Mononuclear cell (primary cell): Measurements from ENCODE around the gene FGD6. TPM values are rescaled to one million over a fixed set of nuclear protein-coding genes. Genes with fewer than 3 reads are reported as not detected.
"Not testable (repeated sequence)": the region's sequence is repeated elsewhere in the genome, so short reads cannot be mapped to it uniquely, and the experiment has no call there.

Experiments
- H3K27me3 ChIP-seq: 2 replicates; pipeline ENCODE4 v1.6.0; 2011; ENCODE audit warnings: low read length, control low read depth; ENCODE audit not compliant: insufficient read depth
- H3K4me1 ChIP-seq: 2 replicates; pipeline ENCODE4 v1.5.1; 2011; ENCODE audit warnings: mild to moderate bottlenecking, low read length, control low read depth; ENCODE audit not compliant: insufficient read depth
- H3K4me3 ChIP-seq: 2 replicates; pipeline ENCODE4 v1.5.1; 2011; ENCODE audit warnings: mild to moderate bottlenecking, low read length, moderate library complexity
- H3K9me3 ChIP-seq: 2 replicates; pipeline ENCODE4 v1.5.1; 2011; ENCODE audit warnings: low read depth, mild to moderate bottlenecking, control low read depth, low read length
- total RNA-seq: library from RNA; depleted of rRNA; stranded (reverse); fragments of >200 nt; gene quantifications from one replicate; pipeline ENCODE4 v1.2.3, GENCODE V29; 2012

Gene FGD6
- total RNA-seq, 1 donor: 5.2 TPM

DNA sequence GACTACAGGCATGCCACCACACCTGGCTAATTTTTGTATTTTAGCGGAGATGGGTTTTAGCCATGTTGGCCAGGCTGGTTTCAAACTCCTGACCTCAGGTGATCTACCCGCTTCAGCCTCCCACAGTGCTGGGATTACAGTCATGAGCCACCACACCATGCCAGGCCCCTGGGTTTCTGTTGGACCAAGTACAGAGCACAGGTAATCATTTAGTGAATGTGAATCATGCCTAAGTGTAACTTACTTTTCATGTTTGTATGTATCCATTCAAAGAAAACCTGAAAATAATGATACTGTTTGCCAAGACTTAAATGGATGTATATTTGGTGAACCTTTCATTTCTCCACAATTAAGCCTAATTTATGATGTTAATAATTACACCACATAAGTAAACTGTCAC, 65.9 kb downstream of the FGD6 start:
- H3K27me3 ChIP-seq: no peaks in the 10 kb centered on the region
- no peaks in the 10 kb centered on the region for H3K4me1 ChIP-seq
- H3K9me3 ChIP-seq: no peaks in the 10 kb centered on the region
- no peak overlapping the region for H3K4me3 ChIP-seq

DNA sequence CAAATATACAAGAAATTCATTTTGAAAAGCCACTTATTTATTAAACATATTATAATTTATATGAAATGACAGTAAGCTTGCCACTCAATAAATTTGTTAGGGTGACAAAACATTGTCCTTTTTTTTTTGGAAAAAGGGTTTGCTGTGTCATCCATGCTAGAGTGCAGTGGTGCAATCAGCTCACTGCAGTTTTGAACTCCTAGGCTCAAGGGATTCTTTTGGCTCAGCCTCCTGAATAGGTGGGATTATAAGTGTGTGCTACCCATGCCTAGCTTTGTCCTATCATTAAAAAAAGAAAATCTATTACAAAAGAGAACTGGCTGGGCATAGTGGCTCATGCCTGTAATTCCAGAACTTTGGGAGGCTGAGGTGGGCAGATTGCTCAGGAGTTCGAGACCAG, 66.8 kb downstream of the FGD6 start:
- H3K4me1 ChIP-seq: no peaks in the 10 kb centered on the region
- H3K27me3 ChIP-seq: no peaks in the 10 kb centered on the region
- H3K4me3 ChIP-seq: no peak overlapping the region
- no peaks in the 10 kb centered on the region for H3K9me3 ChIP-seq

DNA sequence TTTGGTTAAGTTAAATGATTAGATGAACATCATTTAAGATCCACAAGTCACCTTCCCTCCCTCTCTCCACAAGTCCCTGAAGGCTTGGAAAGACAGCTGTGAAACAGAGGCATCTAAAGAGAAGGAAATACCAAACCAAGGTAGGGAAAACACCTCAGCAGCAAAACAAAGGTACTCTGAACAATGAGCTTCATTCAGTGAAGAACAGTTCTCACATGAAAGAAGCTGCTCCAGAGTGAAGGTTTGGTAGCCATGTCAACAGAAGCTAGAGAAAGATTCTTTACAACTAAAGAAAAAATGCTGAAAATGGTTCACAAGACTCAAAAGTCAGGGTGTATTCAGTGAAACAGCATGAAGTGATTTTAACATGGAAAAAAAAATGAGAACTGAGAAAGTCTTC, 69.4 kb downstream of the FGD6 start:
- H3K4me1 ChIP-seq: no peaks in the 10 kb centered on the region
- no peak overlapping the region for H3K4me3 ChIP-seq
- no peaks in the 10 kb centered on the region for H3K27me3 ChIP-seq
- H3K9me3 ChIP-seq: no peaks in the 10 kb centered on the region

DNA sequence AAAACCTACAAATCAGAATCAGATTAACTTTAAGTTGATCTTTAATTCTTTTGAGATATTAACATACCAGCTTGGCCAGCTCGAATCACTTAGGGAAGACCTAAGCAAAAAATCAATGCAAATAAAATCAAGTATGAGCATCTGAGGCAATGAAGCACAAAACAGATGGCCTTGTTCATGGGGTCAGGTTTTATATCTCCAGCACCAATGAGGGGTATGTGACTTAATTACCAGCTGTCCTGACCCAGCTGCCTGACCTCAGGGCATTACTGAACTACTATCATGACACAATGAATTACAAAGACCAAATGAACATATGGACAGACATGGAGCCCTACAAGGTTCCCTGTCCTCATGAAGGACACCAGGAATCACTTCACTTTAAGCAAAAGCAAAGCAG, 70.5 kb downstream of the FGD6 start:
- no peak overlapping the region for H3K4me3 ChIP-seq
- H3K9me3 ChIP-seq: no peaks in the 10 kb centered on the region
- H3K27me3 ChIP-seq: no peaks in the 10 kb centered on the region
- H3K4me1 ChIP-seq: no peaks in the 10 kb centered on the region

DNA sequence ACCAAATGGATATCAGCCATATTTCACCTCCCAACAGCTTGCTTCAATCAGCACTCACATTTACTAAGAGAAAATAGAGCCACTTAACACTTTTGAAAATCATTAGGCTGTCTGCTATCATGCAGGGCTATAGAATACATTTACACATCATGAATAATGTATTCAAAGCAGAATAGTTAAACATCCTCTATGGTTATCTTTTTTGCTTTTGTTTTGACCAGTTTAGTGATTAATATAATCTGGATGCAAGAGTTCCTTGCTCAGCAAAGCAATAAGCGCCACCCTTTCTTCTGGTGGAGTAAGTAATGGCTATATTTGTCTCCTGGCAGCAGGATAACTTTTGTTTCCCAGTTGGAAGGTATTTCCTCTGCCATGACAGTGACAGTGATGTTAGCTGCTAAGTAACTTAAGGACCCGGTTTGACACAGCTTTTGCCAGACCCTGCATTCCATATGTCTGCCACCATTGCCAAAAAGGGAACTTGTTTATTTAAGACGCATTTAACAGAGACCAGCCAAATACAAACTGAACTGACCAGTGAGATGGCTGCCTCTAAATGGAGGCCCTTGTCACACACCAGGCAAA, 73.6 kb downstream of the FGD6 start:
- Histone ChIP-seq H3K9me3 (no peaks in the 10 kb centered on the region), H3K27me3 (no peaks in the 10 kb centered on the region), H3K4me1 (no peaks in the 10 kb centered on the region), H3K4me3 (no peak overlapping the region)

DNA sequence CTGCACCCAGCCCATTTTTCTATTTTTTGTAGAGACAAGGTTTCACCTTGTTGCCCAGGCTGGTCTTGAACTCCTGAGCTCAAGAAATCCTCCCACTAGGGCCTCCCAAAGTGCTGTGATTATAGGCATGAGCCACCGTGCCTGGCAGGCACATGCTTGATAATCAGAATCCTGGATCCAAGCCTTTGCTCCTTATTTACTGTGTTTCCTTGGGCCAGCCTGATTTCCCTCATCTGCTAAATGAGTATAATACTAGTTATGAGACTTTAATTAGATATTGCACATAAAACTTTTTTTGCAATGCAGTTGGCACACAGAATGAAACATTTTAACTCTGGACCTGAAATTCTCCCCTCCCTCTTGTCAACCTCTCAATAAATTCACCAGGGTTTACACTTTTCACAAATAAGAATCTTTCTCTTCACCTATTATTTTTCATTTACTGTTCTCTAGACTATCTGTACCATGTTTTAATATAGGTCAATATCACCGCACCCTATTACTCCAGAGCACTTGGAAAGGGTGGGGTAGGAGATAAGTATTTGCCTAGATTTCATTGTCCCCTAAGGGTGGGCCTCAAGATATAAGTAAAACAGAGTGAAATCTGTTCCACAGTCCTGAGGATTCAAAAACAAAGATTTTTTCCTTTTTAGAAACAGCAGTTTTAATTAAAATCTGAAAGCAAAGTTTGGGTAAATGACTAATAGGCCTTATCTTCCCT, 74.7 kb downstream of the FGD6 start:
- H3K4me1 ChIP-seq: no peaks in the 10 kb centered on the region

DNA sequence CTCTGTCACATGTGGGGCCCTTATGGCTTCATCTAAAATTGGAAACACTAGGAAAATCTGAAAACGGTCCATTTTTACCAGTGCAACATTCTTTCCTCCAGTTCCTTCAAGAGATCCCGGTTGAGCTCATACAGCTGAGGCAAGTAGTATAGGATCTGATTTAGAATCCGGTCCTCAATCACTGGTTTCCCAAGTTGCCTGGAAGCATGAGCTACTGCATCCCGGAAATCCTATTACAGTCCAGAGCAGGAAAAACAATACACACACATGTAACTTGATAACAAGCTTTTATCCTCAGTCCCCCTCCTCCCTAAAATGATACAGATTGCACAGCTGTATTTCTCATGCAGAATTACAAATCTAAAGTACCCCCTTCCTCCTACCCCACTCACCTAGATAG, 76.0 kb downstream of the FGD6 start:
- Histone ChIP-seq H3K4me3 (no peak overlapping the region), H3K27me3 (no peaks in the 10 kb centered on the region)

More for the DNA sequence above, 74.7 kb downstream of the FGD6 start:
- Histone ChIP-seq H3K4me3 (no peak overlapping the region), H3K9me3 (no peaks in the 10 kb centered on the region), H3K27me3 (no peaks in the 10 kb centered on the region)

DNA sequence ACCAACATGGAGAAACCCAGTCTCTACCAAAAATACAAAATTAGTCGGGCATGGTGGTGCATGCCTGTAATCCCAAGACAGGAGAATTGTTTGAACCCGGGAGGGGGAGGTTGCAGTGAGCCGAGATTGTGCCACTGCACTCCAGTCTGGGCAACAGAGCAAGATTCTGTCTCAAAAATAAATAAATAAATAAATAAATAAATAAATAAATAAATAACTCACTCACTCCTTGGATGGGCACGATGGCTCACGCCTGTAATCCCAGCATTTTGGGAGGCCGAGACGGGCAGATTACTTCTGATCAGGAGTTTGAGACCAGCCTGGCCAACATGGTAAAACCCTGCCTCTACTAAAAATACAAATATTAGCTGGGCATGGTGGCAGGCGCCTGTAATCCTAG, 79.2 kb downstream of the FGD6 start:
- H3K27me3 ChIP-seq, H3K4me3 ChIP-seq, H3K4me1 ChIP-seq, H3K9me3 ChIP-seq: not testable (repeated sequence)

More for the DNA sequence above, 76.0 kb downstream of the FGD6 start:
- Histone ChIP-seq H3K4me1 (no peaks in the 10 kb centered on the region), H3K9me3 (no peaks in the 10 kb centered on the region)

DNA sequence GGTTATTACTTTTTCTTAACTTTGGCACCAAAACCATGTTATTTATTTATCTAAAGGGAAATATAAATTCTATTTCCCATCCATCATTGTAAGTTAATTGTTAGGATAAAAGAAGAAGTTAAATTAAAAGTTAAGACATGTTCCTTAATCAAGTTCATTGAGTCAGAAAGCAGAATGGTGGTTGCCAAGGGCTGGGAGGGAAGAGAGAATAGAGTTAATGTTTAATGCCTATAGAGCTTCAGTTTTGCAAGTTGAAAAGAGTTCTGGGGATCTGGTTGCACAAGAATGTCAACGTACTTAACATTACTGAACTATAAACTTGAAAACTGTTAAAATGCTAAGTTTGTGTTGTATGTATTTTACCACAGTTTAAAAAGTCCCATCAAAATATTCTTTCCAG, 80.7 kb downstream of the FGD6 start:
- Histone ChIP-seq H3K4me1 (peaks cover 17% of the 10 kb centered on the region), H3K27me3 (no peaks in the 10 kb centered on the region), H3K4me3 (no peak overlapping the region), H3K9me3 (no peaks in the 10 kb centered on the region)

DNA sequence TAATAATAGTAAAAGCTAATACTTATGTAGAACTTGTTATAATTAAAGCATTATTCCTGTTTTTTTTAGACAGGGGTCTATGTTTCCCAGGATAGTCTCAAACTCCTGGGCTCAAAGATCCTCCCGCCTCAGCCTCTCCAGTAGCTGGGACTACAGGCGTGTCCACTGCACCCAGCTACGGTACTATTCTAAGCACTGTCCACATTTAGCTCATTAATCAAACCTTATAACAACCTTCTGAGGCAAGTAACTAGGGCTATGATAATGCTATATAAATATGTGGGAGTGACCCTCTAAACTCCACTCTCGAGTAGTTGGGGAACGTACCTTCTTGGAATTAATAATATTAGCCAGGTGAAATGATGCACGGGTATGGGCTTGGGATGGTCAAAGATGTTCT, 83.2 kb downstream of the FGD6 start:
- peaks cover 20% of the 10 kb centered on the region for H3K4me1 ChIP-seq
- no peak overlapping the region for H3K4me3 ChIP-seq
- no peaks in the 10 kb centered on the region for H3K9me3 ChIP-seq
- no peaks in the 10 kb centered on the region for H3K27me3 ChIP-seq

DNA sequence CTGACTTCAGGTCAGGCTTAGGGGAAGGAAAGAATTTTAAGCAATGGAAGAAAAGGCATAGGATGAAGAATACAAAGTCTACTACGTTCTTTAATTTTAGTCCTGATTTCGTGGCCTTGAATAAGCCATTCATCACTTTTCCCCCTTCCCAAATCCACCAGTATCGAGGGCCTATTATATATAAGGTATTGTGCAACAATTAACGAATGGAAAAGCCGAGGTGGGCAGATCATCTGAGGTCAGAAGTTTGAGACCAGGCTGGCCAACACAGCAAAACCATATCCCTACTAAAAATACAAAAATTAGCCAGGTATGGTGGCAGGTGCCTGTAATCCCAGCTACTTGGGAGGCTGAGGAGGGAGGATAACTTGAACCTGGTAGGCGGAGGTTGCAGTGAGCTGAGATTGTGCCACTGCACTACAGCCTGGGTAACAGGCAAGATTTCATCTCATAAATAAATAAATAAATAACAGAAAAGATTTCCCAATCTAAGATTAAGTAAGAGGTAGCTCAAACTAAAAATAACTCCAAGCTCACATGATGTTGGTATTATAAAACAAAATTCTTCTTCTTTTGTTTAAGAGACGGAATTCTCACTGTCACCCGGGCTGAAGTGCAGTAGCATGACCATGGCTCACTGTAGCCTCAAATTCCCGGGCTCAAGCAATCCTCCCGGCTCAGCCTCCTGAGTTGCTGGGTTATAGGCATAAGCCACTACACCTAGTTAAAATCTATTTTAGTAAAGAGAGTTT, 85.5 kb downstream of the FGD6 start:
- H3K4me3 ChIP-seq: no peak overlapping the region
- H3K9me3 ChIP-seq: no peaks in the 10 kb centered on the region
- no peaks in the 10 kb centered on the region for H3K27me3 ChIP-seq
- peaks cover 23% of the 10 kb centered on the region for H3K4me1 ChIP-seq

DNA sequence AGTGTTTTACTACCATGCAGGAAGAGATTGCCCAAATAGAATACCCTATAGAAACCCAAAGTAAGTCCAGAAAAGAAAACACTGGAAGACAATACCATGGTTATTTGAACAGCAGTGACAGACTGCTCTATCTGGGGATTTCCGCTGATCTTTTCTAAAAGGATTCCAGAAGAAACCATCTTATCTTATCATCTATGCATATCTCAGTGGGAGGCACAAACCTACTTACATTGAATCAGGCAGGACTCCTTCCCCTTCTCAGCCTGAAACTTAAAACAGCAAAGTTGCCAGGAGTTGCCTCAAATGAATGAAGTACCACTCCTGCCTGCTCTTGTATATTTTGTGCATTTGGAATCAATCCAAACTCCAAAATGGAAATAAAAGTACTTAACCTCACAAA, 87.2 kb downstream of the FGD6 start:
- Histone ChIP-seq H3K27me3 (no peaks in the 10 kb centered on the region), H3K9me3 (no peaks in the 10 kb centered on the region), H3K4me1 (peaks cover 27% of the 10 kb centered on the region), H3K4me3 (no peak overlapping the region)

DNA sequence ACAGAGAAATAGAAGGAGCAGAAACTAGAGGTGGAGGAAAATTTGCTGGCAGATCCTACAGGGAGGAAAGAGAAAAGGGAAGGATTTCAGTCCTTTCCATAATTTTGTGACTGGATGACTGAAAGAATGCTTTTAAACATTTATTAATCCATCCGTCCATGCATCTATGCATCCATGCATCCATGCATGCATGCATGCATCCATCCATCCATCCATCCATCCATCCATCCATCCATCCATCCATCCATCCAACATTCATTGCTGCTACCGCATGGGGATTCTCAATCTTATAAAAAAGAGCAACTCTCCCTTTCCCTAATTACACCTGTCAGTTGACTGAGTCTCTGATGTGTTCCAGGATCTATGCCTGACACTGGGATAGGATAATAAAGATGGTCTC, 88.2 kb downstream of the FGD6 start:
- Histone ChIP-seq H3K4me1 (peaks cover 27% of the 10 kb centered on the region), H3K9me3 (no peaks in the 10 kb centered on the region), H3K4me3 (no peak overlapping the region), H3K27me3 (no peaks in the 10 kb centered on the region)

DNA sequence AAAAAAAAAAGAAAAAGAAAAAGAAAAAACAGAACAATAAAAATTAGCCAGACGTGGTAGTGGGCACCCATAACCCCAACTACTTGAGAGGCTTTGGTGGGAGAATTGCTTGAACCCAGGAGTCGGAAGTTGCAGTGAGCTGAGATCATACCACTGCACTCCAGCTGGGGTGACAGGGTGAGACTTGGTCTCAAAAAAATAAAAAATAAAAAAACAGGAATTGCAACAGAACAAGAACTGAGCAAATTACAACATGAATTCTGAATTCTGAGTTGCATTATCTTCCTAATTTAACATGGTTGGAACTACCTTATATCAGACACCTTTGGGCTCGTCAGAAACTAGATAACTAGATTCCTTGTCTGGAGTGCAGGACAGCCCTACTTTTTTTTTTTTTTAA, 90.5 kb downstream of the FGD6 start:
- peaks cover 12% of the 10 kb centered on the region for H3K4me1 ChIP-seq
- H3K27me3 ChIP-seq: no peaks in the 10 kb centered on the region
- H3K9me3 ChIP-seq: no peaks in the 10 kb centered on the region
- no peak overlapping the region for H3K4me3 ChIP-seq

DNA sequence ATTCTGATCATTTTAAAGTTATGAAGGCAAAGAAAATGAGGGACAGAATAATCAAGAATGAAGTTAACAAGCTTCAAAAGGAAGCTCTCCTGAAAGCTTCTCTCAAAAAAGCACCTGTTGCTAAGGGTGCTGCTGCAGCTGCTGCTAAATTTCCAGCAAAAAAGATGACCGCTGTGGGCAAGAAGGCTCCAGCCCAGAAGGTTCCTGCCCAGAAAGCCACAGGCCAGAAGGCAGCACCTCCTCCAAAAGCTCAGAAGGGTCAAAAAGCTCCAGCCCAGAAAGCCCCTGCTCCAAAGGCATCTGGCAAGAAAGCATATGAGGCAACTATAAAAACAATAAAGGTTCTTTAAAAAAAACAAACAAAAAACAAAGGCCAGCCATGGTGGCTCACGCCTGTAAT, 91.2 kb downstream of the FGD6 start:
- peaks cover 7% of the 10 kb centered on the region for H3K4me1 ChIP-seq
- no peaks in the 10 kb centered on the region for H3K9me3 ChIP-seq
- no peak overlapping the region for H3K4me3 ChIP-seq
- H3K27me3 ChIP-seq: no peaks in the 10 kb centered on the region
